GM21737 (cell line): ENCODE measurements around the gene RANGAP1.
"Not testable (repeated sequence)": the region's sequence is repeated elsewhere in the genome, so short reads cannot be mapped to it uniquely, and the experiment has no call there.

ENCODE experiments used
- ATAC-seq: cut with Tn5 transposase; IDR thresholded peaks from one replicate; pipeline ENCODE4 v1.9.1; 2021; ENCODE audit warnings: mild to moderate bottlenecking, moderate library complexity; ENCODE audit not compliant: unreplicated experiment

RANGAP1 gene

GRCh38 chr22:41261541-41262249 is 24.3 kb downstream of the RANGAP1 start:
- no peak for ATAC-seq

DNA sequence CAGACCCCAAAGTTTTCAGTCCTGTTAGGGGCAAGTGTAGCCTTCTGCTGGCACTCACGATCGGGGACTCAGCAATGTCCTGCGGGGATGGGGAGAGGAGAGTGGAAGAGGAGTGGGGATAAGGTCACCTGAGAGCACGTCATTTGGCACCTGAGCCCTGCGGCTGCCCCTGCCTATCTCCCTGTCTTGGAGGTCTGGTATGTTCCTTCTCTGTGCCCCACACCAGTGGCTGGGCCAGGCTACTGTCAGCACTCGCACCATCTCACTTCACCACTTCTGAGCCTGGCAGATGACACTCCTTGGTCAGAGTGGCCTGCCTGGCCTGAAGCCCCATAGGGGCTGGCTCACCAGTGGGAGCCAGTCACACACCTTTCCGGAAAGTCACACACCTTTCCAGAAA is 25.1 kb downstream of the RANGAP1 start:
- no peak for ATAC-seq

DNA sequence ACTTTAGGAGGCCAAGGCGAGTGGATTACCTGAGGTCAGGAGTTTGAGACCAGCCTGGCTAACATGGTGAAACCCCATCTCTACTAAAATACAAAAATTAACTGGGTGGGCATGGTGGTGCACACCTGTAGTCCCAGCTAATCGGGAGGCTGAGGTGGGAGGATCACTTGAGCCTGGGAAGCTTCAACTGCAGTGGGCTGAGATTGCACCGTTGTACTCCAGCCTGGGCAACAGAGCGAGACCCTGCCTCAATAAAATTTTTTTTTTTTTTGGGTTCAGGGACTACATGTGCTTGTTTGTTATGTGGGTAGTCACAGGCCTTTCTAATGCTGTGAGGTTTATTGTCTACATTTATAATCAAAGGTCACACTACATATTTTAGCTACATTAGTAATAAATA is 26.2 kb downstream of the RANGAP1 start:
- ATAC-seq: not testable (repeated sequence)

DNA sequence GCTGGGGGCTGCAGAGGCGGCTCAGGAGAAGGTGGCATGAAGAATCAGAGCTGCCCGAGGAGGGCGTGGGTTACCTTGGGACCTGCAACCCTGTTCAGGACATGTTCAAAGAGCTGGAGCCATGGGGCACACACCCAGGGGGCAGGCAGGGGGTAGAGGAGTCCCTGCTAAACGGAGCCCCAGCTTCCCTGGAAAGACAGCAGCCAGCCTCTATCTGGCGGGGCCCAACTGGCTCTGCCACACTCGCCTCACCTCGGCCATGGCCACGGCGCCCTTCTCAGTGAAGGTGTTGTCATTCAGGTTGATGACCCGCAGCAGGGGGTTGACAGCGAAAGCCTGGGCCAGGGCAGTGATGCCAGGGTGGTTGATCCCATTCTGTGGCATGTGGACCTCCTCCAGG is 28.3 kb downstream of the RANGAP1 start:
- no peak for ATAC-seq

DNA sequence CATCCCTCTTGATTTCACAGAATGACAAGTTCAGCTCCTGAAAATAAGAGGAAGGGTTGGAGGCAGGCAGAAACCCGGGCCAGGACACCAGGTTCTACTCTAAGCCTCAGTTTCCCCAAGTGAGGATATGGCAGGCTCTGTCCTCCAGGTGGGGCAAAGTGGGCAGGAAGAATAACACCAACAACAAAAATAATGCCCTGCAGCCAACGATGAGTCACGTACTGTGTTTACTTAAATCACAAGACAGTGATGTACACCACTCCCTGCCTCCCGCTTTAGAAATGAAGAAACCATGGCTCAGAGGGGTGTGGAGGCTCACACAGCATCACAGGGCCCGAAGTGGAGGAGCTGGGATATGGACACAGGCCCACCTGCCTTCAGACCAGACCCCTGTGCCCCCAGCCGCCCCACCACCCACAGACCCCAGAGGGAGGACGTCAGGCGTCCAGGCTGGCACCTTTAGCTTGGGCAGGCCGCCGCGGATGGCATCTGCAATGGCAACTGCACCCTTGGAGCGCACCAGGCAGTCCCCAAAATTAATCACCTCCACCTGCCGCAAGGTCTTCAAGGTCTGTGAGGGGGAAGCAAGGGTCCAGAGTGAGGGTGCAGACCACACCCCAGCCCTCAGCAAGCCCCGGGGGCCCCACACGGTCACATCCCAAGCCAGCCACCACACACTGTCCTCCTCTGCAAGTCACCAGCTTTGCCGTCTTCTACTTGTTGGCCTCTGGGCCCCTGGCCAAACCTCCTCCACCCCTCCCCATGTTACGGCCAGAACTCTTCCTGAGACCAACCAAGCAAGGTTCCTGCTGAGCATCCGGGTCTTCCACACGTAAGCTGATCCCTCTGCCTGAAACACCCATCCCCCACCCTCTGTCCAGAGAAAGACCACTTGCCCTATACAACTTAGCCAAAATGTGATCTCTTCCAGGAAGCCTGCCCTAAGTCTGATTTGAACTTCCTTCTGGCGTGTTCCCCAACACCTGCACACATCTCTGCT is 29.4 kb downstream of the RANGAP1 start:
- ATAC-seq: no peak

DNA sequence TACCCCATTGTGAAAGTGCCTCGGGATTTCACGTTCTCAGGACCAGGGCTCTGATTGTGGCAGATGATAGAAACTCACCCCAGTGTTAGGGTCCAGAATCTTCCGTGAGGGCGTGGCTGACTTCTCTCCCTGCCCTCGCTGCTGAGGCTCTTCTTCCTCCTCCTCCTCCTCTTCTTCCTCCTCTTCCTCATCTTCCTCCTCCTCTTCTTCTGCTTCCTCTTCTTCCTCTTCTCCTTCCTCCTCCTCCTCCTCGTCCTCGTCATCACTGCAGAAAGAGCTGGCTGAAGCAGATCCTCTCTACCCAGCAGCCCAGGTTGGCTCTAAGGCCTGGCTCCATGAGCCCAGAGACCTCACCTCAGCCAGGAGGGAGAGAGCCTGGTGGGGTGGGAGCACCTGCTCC is 31.8 kb downstream of the RANGAP1 start:
- ATAC-seq: no peak

DNA sequence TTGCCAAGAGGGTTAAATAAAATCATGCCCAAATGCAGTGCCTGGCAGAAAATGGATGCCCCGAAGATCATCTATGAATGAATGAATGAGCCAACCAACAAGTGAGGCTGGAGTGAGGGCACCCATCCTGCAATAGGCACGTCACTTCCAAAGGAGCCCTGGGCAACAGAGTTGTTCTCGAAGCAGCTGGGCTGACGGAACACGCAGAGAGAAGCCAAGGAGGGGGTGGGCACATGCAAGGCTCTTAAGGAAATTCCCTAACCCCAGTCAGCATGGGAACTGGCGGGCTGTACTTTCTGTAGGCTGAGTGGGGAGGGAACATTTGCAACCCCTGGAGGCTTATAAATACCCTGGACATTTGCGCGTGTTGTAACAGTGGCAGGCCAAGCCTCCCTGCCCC is 33.6 kb downstream of the RANGAP1 start:
- no peak for ATAC-seq

- no peak for ATAC-seq
Measured at GRCh38 chr22:41250127-41250526, 35.9 kb downstream of the RANGAP1 start.

- ATAC-seq: no peak
Measured at GRCh38 chr22:41249442-41249841, 36.5 kb downstream of the RANGAP1 start.

- no peak for ATAC-seq
Measured at GRCh38 chr22:41248758-41249157, 37.2 kb downstream of the RANGAP1 start.

- ATAC-seq: no peak
Measured at GRCh38 chr22:41248314-41248713, 37.7 kb downstream of the RANGAP1 start.

- ATAC-seq: no peak
Measured at GRCh38 chr22:41247703-41248102, 38.3 kb downstream of the RANGAP1 start.

GRCh38 chr22:41245917-41246499 is 40.0 kb downstream of the RANGAP1 start:
- ATAC-seq: no peak

GRCh38 chr22:41243361-41243760 is 42.6 kb downstream of the RANGAP1 start:
- ATAC-seq: no peak

GRCh38 chr22:41242396-41243117 is 43.4 kb downstream of the RANGAP1 start:
- no peak for ATAC-seq

- ATAC-seq: no peak
Measured at GRCh38 chr22:41241133-41241676, 44.8 kb downstream of the RANGAP1 start.

DNA sequence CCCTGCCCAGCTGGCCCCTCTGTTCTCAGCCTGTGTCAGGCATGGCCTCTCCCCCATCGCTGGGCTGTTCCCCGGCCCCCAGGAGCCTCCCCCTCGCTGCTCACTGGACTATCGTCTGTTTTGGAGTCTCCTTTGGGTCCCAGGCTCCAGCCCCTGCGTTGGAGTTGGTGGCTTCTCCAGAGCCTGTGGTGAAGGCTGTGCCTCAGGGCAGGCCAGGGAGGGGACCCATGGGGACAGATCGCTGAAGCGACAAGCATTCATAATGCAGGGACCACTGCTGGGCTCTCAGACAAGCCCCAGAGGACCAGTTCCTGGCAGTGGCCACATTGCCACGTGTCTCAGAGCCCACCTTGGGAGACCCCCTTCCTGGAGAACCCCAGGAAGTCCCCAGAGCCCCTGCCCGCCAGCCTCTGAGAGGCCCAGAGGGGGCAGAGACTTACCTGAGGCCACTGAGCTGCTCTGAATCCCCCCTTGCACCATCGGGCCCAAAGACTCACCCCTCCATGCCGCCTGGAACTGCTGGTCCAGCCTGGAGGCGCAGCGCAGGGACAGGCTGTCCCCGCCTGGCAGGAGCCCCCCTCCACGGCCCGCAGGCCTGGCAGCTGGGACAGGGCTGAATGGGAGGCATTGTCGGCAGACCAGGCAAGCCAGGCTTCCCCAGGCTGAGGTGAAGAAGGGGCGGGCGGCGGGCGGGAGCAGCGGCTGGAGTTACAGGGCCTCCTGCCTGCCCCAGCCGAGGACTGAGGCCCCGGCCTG is 45.4 kb downstream of the RANGAP1 start, which contains the start of gene CHADL:
Gene CHADL, minus strand, starts transcription at position 555 of the 756 bp plus-strand sequence. Its CDS starts 50 bp downstream, at position 505.
- ATAC-seq: no peak

GRCh38 chr22:41239443-41240128 is 46.4 kb downstream of the RANGAP1 start:
- ATAC-seq: no peak
